NCI-H460 (cell line): ENCODE measurements around the gene LSAMP. TPM values are rescaled to one million over a fixed set of nuclear protein-coding genes. Genes with fewer than 3 reads are reported as not detected.

Experiments used
- DNase-seq: peaks from one replicate; pipeline ENCODE4 v3.0.0-alpha.2; 2016; ENCODE audit warnings: low read depth; ENCODE audit errors: extremely low read depth
- total RNA-seq: library from RNA; depleted of rRNA; stranded (reverse); fragments of >200 nt; shearing (Covaris generic); gene quantifications from 2 replicates; pipeline ENCODE4 v1.2.3, GENCODE V29; 2014

Gene LSAMP
- total RNA-seq, 1 experiment from 2014 or later = 11.5 TPM

DNA sequence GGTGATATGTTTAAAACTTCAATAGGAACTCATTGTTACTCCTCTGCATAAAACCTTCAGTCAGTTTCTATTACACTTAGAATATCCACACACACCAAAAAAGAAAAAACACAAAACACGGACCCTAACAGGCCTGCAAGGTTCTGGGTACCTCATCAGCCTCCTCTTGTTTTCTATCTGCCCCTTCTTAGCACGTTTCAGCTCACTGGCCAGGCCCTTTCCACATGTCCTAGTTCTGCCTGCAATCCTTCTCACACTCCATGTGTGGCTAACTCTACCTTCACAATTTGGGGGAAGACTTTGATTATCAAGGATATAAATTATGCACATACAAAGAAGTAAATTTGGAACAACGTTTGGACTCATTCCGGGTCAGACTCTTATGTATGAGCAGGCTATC lies 376.3 kb downstream of the LSAMP start:
- no peak for DNase-seq

DNA sequence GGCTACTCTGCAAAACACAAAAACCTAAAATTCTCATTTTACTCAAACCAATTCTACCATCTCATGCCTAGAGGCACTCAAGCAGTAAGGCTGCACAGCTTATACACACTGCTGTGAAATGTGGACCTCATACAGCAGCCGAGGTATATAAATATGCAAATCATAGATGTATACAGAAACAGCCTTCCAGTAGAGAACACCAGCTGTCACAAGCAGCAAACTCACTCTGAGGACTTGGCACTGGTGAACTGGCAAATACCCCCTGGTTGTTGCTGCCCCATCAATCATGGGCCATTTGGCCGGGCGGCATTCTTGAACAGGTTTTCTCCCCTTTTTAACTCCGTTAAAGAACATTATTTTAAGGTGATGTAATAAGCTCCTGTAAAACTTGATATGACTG lies 378.0 kb downstream of the LSAMP start:
- DNase-seq = no peak

DNA sequence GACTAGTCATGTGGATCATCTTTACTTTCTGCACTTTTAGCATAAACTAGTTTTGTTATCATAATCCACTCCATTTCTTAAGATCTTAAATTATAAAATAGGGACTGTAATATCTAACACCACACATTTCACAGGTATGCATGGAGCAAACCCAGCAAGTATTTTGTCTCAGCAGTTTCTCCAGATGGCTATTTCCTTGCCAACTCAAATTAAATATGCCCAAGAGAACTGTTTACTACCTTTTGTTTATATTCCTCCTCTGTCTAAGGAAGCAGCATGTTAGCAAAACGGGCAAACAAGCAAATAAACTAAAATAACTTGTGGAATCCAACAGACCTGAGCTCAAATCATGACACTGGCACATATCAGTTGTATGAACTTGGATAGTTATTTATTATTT lies 379.8 kb downstream of the LSAMP start:
- no peak for DNase-seq

DNA sequence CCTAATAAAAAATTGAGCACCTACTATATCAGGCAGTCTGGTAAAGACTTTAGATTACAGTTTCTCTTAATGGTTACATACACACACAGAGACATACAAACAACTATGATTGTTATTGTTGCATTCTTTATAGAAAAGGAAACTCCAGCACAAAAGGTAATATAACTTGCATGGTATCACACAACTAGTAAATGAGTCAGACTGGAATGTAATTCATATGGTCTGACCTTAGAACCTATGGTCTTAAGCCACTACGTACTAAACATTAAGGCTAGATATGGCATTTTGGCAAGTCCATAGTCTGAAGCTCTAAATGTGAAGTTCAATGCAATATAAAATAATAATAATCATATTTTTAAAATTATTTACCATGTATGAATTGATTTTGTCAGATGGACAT lies 380.6 kb downstream of the LSAMP start:
- DNase-seq = no peak

DNA sequence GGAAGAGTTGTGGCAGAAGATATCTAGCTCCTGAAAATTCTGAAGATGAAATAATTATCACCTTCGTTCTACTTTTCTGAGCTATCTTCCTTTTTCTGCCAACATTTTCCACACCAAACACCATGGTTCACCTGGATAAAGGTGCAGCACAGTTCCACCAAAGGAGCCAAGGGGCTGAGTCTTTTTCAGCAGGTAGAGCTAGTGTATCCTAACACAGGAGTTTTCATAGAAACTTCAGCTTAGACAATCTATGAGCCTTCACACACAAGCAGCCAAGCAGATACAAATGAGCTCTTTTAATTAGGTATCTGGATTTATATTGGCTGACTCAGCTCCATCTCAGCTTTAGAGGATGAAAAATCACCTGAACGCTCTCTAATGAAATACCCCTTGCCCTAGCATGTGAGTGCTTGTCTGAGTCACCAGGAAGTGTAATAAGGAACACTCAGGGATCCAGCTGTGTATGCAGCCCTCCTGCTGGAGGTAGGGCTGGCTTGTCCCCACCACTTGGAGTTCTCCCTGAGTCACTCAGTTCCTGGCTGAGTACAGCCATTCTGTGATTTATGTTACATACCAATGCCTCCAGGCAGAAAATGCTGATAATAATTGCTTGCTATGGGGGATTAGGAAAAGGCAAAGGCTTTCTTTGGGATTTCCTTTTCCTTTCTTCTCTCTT lies 385.7 kb downstream of the LSAMP start:
- no peak for DNase-seq

DNA sequence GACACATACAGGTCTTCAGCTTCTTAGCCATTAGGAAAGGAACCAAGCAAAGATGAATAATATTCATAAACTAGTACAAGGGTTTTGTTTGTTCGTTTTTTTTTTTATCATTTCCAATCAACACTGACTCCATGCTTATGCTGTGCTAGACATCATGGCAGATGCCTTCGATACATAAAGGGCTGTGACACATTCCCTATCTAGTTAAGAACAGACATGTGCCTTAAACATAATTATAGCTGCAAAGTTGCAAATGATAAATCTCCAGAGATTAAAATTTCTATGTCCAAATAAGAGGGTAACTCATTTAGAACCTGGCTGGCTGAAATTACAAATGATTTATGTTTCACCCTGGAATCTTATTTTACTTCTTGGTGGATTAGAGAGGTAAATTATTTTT lies 386.4 kb downstream of the LSAMP start:
- no peak for DNase-seq

DNA sequence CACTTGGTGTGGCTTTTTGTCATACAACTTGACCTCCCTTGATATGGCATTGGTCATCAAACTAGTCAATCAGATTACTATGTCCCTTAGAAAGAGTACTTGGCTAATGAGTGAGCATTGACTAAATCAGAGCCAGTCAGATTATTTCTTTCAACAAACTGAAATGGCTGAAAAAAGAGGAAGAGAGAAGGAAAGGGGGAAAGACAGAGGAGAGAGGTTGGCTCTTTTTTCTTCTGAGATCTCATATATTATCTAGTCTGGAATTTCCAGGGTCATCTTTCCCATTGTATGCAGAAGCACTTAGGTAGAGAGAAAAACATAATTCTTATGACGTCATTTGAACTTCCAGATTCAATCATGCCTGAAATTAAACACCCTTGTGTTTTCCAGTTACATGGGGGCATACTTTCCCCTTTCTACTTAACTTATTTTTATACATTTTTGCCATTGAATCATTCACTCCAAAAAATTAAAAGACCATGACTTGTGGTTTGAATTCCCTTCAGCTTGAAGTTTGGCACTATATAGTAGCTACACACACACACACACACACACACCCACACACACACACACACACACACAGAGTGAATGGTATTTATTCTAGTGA lies 387.8 kb downstream of the LSAMP start:
- no peak for DNase-seq

DNA sequence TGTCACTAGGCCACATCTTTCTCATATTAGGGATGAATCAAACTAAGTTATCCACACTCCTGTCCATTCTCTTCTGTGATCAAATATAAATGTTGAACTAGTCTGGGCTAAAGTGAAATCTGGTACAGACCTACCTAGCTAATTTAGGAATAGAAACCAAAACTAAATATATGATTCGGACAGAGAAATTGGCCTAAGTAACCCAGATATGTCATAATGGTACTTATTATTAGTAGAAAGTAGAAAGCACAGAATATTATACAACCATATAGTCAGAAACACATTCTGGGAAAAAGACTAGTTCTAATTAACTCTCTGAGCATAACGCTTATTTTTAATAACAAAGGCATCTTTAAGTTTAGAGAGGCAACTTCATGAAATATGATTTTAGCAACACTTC lies 389.0 kb downstream of the LSAMP start:
- DNase-seq = no peak

DNA sequence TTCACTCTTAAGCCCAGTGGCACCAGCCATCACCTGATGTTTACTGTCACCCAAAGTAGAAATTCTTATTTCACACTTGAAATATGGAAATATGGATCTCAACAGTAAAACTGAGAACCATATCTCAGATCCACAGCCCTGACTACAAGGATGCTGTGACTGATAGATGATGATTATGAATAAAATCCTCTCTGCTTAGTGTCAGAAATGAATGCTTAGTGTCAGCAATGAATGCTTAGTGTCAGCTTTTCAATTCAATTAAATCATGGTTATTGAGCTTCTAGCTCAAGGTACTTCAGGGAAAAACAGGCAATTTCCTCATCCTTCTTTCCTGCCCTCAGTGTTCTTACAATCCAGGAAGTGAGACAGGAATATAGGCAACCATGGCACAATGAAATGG lies 392.3 kb downstream of the LSAMP start:
- no peak for DNase-seq

DNA sequence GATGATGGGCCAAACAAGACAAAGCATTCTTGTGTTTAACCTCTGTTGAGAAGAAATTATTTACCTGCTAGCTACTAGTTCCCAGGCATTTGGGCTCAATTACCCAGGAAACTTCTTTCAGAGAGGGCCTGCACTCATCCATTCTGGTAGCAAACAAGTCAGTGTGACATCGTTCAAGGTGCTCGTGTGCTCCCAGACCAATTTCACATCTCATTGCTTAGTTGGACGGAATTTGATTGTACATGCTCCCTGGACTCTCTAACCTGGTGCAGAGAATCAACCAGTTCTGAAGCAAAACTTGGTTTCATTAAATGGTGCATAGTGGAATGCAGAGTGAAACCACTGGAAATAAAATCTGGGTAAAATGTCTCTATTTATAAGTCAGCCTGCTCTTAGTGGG lies 392.7 kb downstream of the LSAMP start:
- no peak for DNase-seq

DNA sequence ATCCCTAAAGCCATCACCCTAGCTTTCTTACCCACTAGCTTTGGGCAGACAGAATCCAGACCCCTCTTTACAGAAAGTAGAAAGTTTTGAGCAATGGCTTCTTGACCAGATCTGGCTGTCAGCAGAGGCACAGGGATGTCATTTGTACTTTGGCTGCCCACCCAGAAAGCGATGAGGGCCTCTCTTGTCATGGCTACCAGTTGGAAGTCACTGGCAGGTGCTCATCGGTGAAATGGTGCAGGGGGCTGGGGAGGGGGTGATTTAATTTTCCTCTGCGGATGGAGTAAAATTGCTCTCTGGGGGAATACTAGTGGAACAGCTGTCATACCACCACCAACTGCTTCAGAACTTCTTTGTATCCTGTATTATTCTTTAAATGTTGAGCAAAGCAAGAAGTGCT lies 393.7 kb downstream of the LSAMP start:
- no peak for DNase-seq

DNA sequence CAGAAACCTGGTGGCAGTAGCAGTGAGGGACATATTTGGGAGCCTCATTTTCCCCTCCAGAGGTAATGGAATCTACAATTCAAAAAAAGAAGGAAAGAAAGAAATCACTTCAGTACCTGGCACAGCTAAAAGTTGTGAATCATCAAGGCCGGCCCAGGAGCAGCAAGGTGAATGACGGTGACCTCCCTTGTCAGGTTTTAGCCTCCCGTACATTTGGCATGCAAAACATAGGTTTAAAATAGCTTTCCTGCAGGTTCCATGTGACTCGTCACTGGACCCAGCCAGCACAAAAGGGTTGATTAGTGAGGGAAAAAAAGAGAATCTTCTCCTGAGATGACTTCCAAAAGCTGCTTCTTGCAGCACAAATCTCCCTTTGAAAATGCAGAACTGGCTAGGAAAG lies 394.2 kb downstream of the LSAMP start:
- DNase-seq = no peak

DNA sequence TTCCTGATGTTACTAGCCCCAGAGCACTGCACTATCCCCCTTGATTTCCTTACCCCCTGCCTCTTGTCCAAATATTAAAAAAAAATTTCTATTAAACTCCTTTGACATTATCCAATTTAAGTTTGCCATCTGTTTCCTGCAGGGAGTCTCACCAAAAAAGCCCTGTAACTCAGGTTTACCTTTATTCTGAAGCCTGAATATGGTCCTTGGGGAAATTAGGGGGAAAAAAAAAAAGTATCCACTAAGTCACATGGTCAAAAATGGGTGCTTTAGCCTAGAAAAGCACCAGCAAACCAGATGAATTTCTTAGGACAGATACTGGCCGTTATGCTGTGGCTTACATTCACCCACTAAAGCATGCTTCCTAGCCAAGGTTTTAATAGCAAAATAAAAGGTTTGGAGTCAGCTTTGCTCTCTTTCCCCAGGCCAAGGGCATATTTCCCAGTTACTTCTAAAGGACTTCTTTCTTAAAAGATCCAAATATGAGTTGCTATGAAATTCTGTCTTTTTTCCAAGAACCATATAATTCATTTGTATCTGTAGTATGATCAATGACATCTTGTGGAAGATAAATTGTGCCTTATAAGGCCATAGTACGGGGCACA lies 394.9 kb downstream of the LSAMP start:
- DNase-seq = no peak

DNA sequence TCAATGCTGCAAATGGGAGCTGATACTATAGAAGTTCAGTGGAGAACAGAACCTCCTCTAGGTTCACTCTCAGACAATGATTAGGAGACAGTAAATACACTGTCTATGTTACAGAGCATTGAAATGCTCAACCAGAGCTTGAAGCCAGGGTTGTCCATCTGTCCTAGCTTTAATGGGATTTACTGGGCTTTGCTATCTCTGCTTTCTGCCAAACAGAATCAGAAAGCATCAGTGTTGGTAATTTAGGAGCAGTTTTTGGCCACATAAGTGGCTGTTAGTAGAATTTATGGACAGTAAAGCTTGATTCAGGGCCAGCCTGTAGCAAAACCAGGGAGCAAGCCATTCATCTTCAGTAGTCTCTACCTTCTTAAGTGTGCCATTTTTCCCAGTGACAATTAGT lies 396.3 kb downstream of the LSAMP start:
- DNase-seq = no peak

DNA sequence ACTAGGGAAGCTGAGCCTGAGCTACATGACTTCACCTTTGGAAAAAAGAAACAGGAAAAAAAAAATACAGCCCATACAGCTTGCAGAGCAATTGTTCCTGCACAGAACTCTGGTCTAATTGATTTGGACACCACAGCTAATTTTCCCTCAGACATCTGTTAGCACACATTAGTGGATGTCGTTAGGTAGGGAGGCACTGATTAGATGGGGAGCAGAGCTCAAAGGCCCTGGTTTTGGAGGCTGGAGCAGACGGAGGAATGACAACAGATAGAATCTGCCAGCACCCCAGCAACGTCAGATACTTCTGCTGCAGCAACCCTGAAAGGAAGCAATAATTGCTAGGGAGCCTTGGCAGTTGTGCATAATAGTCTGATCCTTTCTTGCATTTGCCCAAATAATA lies 398.9 kb downstream of the LSAMP start:
- no peak for DNase-seq

DNA sequence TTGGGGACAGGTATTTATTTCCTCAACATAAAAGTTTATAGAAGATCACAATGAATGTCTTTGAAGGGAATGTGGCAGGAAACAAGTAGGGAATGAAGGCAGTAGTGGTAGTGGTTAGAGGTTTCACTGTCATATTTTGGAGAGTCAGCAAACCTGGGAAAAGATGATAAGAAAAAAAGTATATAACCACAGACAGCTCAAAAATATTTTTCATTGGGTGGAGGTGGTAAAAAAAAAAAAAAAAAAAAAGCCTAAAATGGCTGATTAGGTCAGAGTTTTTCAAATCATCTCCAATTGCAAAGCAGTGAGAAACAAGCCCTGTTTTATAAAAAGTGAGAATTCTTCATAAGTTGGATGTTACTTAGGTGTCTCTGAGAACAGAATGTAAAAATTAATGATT lies 400.0 kb downstream of the LSAMP start:
- DNase-seq = no peak

DNA sequence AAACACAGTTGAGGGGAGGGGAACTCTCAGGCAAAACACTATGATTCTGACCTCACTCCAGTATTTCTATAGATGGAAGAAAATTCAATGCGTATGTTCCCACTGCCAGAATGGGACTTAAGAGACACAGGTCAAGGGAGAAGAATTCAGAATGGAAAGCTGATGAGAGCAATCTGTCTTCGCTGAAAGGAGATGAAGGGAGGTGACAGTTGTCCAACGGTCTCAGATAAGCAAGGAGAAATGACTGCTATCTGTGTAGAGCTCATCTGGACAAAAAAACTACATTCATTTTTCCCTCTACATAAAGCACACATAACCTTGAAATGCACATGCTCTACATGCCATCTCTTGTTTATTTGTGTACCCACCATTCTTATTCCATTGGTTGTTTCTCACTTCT lies 405.1 kb downstream of the LSAMP start:
- no peak for DNase-seq

DNA sequence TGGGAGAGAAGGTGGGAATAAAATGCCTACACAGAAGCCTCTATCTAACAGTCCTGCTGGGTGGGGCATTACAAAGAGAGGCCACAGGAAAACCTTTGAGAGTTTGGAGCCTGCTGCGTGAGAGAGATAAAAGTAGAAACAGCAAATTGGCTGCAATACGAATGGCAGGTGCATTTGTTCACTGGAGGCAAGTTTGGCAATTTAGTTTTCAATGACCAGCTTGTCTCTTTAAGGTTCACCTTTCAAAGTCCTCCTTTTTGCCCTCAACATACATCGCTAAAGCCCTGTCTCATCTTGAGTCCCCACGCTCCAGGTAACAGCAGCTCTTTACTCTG lies 405.7 kb downstream of the LSAMP start:
- no peak for DNase-seq

DNA sequence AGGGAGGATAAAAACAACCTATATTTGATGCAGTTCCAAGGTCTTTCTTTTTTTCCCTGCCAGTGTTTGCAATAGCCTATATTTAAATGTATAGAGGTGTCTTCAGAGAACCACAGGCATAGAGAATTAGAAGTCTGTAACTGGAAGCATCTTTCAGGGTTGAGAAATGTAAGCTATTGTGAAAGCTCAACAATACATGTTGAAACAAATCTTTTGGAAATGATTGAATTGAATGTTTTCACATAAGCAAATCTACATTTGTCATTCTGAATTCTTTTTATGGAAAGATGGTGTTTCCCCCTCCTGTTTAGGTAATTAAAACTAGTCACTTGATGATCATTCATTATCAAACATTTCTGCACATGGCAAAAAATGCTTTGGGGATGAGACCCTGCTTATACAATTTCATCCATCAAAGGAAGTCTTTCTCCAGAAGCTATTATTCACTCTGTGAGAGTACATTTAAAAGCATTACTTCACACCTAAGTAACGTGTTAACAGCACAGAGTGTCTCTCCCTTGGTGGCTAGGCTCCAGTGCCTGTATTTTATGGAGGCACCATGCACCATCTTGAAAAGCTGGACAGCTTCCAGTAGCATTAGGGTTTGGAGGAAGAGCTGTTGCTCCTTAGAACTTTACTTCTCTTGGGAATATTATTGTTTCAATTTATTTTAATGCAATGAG lies 406.2 kb downstream of the LSAMP start:
- no peak for DNase-seq

DNA sequence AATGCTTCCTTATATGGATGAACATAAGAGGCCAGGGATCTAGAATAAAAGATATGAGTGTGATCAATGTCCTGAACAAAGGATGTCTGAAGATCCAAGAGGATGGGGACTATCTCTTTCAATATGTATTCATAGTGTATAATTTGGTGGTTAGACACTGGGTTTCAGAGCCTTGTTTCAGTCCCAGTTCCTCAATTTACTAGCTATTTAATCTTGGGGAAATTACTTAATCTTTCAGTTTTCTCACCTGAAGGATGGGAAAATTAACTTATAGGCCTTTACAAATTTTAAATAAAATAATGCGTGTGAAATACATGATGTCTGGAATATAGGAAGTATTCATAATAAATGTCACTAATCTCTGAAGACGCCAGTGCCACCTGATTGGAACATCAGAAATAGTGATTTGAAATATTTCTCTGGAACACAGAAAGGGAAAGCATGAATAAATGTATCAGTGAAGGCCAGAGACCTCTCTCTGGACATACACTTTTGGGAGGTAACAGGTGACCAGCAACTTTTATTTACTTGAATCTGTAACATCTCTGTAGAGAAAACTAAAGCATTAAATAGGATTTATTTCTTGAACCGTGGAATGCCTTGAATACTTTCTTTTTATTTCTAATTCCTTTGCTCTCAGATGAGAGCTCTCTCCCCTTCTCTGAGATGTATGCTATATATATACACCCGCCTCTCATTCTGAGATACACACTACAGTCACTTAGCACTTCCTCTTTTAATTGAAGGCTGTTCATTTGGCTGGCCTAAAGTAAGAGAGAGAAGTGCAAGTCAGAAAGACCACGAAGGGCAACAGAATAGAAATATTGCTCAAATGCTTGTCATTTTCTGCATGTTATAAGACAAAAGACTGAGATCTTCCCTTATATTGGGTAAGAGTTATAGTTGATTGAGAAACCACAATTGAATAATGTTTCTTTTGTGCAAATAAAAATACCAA lies 407.1 kb downstream of the LSAMP start:
- no peak for DNase-seq

DNA sequence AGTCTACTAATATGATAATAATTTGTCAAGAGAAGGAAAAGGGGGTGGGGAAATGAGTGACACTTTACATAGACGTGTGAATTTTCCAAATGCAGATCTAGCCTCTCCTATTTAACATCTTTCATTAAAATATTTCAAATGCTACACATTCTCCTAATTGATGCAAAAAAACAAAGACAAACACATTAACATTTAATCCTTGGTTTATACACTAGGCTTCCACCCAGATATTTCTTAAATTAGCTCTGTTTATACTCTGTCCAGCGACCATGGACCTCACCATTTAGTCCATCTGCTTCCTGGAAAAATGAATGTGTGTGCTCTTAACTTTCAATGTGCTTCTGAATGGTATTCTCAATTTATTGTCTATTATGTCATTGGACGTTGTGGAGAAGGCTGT lies 409.9 kb downstream of the LSAMP start:
- no peak for DNase-seq
